ENCODE data around the gene PRKN.
"Not testable (repeated sequence)": the region's sequence is repeated elsewhere in the genome, so short reads cannot be mapped to it uniquely, and the experiment has no call there.

PRKN gene

GRCh38 chr6:162435071-162435470 is 292.5 kb downstream of the PRKN start:
- DNase-seq: no peak

GRCh38 chr6:162421004-162421403 is 306.6 kb downstream of the PRKN start:
- no peak for DNase-seq

GRCh38 chr6:162416831-162417537 is 310.6 kb downstream of the PRKN start:
- DNase-seq: no peak

GRCh38 chr6:162416307-162416706 is 311.3 kb downstream of the PRKN start:
- DNase-seq: no peak

GRCh38 chr6:162409741-162410691 is 317.6 kb downstream of the PRKN start:
- no peak for DNase-seq

- no peak for DNase-seq
Observed at GRCh38 chr6:162408826-162409535, 318.6 kb downstream of the PRKN start.

GRCh38 chr6:162404951-162405350 is 322.6 kb downstream of the PRKN start:
- DNase-seq: no peak

GRCh38 chr6:162403031-162403430 is 324.5 kb downstream of the PRKN start:
- no peak for DNase-seq

GRCh38 chr6:162395181-162395580 is 332.4 kb downstream of the PRKN start:
- no peak for DNase-seq

- DNase-seq: not testable (repeated sequence)
Observed at GRCh38 chr6:162390961-162391811, 336.4 kb downstream of the PRKN start.

- no peak for DNase-seq
Observed at GRCh38 chr6:162389343-162390085, 338.1 kb downstream of the PRKN start.

GRCh38 chr6:162388383-162388777 is 339.2 kb downstream of the PRKN start:
- DNase-seq: no peak

- no peak for DNase-seq
Observed at GRCh38 chr6:162387718-162388382, 339.7 kb downstream of the PRKN start.

GRCh38 chr6:162385980-162386379 is 341.6 kb downstream of the PRKN start:
- DNase-seq: no peak

GRCh38 chr6:162379757-162380409 is 347.7 kb downstream of the PRKN start:
- no peak for DNase-seq

- no peak for DNase-seq
Observed at GRCh38 chr6:162377735-162378134, 349.8 kb downstream of the PRKN start.

- DNase-seq: no peak
Observed at GRCh38 chr6:162373868-162374267, 353.7 kb downstream of the PRKN start.

- no peak for DNase-seq
Observed at GRCh38 chr6:162373192-162373591, 354.4 kb downstream of the PRKN start.

- DNase-seq: no peak
Observed at GRCh38 chr6:162372106-162372505, 355.5 kb downstream of the PRKN start.

- no peak for DNase-seq
Observed at GRCh38 chr6:162371121-162371520, 356.4 kb downstream of the PRKN start.

- no peak for DNase-seq
Observed at GRCh38 chr6:162369091-162369490, 358.5 kb downstream of the PRKN start.
